H7 (cell line): ENCODE measurements around the gene MAB21L4. TPM values are rescaled to one million over a fixed set of nuclear protein-coding genes. Genes with fewer than 3 reads are reported as not detected.

Source experiments
- DNase-seq: peaks from one replicate; pipeline ENCODE4 v3.0.0; 2012
- H3K27me3 ChIP-seq: 2 replicates; pipeline ENCODE4 v1.6.0; 2011; ENCODE audit warnings: mild to moderate bottlenecking, low read length; ENCODE audit not compliant: control insufficient read depth, insufficient read depth
- H3K36me3 ChIP-seq: replicated peaks from 2 replicates; pipeline ENCODE4 v1.5.1; 2011; ENCODE audit warnings: low read length; ENCODE audit not compliant: control insufficient read depth, insufficient read depth
- H3K4me3 ChIP-seq: 2 replicates; pipeline ENCODE4 v1.5.1; 2011; ENCODE audit warnings: low read depth, mild to moderate bottlenecking, control low read depth, low read length, moderate library complexity; ENCODE audit not compliant: insufficient read depth
- total RNA-seq: library from RNA; depleted of rRNA; stranded (reverse); fragments of >200 nt; shearing (Covaris generic); gene quantifications from 2 replicates; pipeline ENCODE4 v1.2.3, GENCODE V29; 2014

Gene MAB21L4
- total RNA-seq, 1 experiment from 2014 or later, result not detected

GRCh38 chr2:240886678-240887609 lies 9.0 kb downstream of the MAB21L4 start:
- Histone ChIP-seq H3K4me3 (no peak overlapping the region), H3K36me3 (no peaks in the 10 kb centered on the region), H3K27me3 (no peaks in the 10 kb centered on the region)
- peak; percentile 70 for DNase-seq

- no peak for DNase-seq
- no peak overlapping the region for H3K4me3 ChIP-seq
- no peaks in the 10 kb centered on the region for H3K36me3 ChIP-seq
- H3K27me3 ChIP-seq, result no peaks in the 10 kb centered on the region
Observed at GRCh38 chr2:240886023-240886565, 9.9 kb downstream of the MAB21L4 start.

GRCh38 chr2:240885566-240885965 lies 10.4 kb downstream of the MAB21L4 start:
- DNase-seq, result peak; percentile 20
- H3K27me3 ChIP-seq, result no peaks in the 10 kb centered on the region
- H3K36me3 ChIP-seq, result no peaks in the 10 kb centered on the region
- no peak overlapping the region for H3K4me3 ChIP-seq

- Histone ChIP-seq H3K27me3 (no peaks in the 10 kb centered on the region), H3K36me3 (no peaks in the 10 kb centered on the region), H3K4me3 (no peak overlapping the region)
- DNase-seq, result no peak
Observed at GRCh38 chr2:240884745-240885144, 11.2 kb downstream of the MAB21L4 start.

- Histone ChIP-seq H3K4me3 (no peak overlapping the region), H3K27me3 (no peaks in the 10 kb centered on the region), H3K36me3 (no peaks in the 10 kb centered on the region)
- DNase-seq, result no peak
Observed at GRCh38 chr2:240884221-240884620, 11.7 kb downstream of the MAB21L4 start.

GRCh38 chr2:240881913-240882312 lies 14.0 kb downstream of the MAB21L4 start:
- H3K4me3 ChIP-seq, result no peak overlapping the region
- DNase-seq, result peak; percentile 57

GRCh38 chr2:240879105-240879504 lies 16.9 kb downstream of the MAB21L4 start:
- H3K4me3 ChIP-seq, result no peak overlapping the region
- no peaks in the 10 kb centered on the region for H3K36me3 ChIP-seq
- H3K27me3 ChIP-seq, result no peaks in the 10 kb centered on the region
- DNase-seq, result peak; percentile 44

More at GRCh38 chr2:240881913-240882312, 14.0 kb downstream of the MAB21L4 start:
- H3K36me3 ChIP-seq, result no peaks in the 10 kb centered on the region
- H3K27me3 ChIP-seq, result no peaks in the 10 kb centered on the region

- no peak for DNase-seq
- Histone ChIP-seq H3K4me3 (no peak overlapping the region), H3K27me3 (no peaks in the 10 kb centered on the region), H3K36me3 (no peaks in the 10 kb centered on the region)
Observed at GRCh38 chr2:240878341-240878936, 17.5 kb downstream of the MAB21L4 start.

GRCh38 chr2:240877460-240878340 lies 18.3 kb downstream of the MAB21L4 start:
- peak; percentile 64 for DNase-seq

GRCh38 chr2:240876475-240877251 lies 19.3 kb downstream of the MAB21L4 start:
- Histone ChIP-seq H3K27me3 (no peaks in the 10 kb centered on the region), H3K36me3 (no peaks in the 10 kb centered on the region), H3K4me3 (no peak overlapping the region)
- DNase-seq, result peak; percentile 60

More at GRCh38 chr2:240877460-240878340, 18.3 kb downstream of the MAB21L4 start:
- Histone ChIP-seq H3K36me3 (no peaks in the 10 kb centered on the region), H3K4me3 (no peak overlapping the region), H3K27me3 (no peaks in the 10 kb centered on the region)

GRCh38 chr2:240876035-240876474 lies 19.9 kb downstream of the MAB21L4 start:
- Histone ChIP-seq H3K27me3 (no peaks in the 10 kb centered on the region), H3K36me3 (no peaks in the 10 kb centered on the region), H3K4me3 (no peak overlapping the region)
- no peak for DNase-seq

- DNase-seq, result peak; percentile 49
- no peaks in the 10 kb centered on the region for H3K27me3 ChIP-seq
- no peaks in the 10 kb centered on the region for H3K36me3 ChIP-seq
- H3K4me3 ChIP-seq, result no peak overlapping the region
Observed at GRCh38 chr2:240875228-240876034, 20.5 kb downstream of the MAB21L4 start.

- no peaks in the 10 kb centered on the region for H3K36me3 ChIP-seq
- H3K4me3 ChIP-seq, result no peak overlapping the region
- H3K27me3 ChIP-seq, result no peaks in the 10 kb centered on the region
- peak; percentile 58 for DNase-seq
Observed at GRCh38 chr2:240874715-240875227, 21.2 kb downstream of the MAB21L4 start.
